B cell (primary cell): ENCODE data around the gene MLH1. TPM values are rescaled to one million over a fixed set of nuclear protein-coding genes. Genes with fewer than 3 reads are reported as not detected.

Source experiments
- ATAC-seq: fragments of 200-7000 bp; cut with Tn5 transposase; one replicate; pipeline ENCODE4 v1.10.0; 2021; ENCODE audit warnings: low read depth, mild to moderate bottlenecking, moderate number of reproducible peaks, moderate library complexity
- CTCF ChIA-PET: fragments of 350-600 bp; sonication (Branson Sonifier 250); formaldehyde crosslinking; loops from one replicate; lab custom pipeline; 2021; ENCODE audit warnings: antibody characterized with exemption, inconsistent platforms; lab: Charles Lee
- POLR2A ChIA-PET: fragments of 350-600 bp; sonication (Branson Sonifier 250); formaldehyde crosslinking; loops from one replicate; lab custom pipeline; 2021; ENCODE audit warnings: antibody characterized with exemption; lab: Charles Lee
- DNase-seq: peaks from one replicate; pipeline ENCODE4 v3.0.0; 2013
- H2AFZ ChIP-seq: 2 replicates; pipeline ENCODE4 v1.6.1; 2012; ENCODE audit warnings: mild to moderate bottlenecking, low read depth, low read length; ENCODE audit not compliant: insufficient read depth, poor library complexity, severe bottlenecking
- H3K27ac ChIP-seq, 2 donors: 1 replicate in 1 of 2; 2 replicates in 1 of 2; pipeline ENCODE4 v1.5.1; 2012 to 2013; ENCODE audit warnings: low read length in 2 of 2, mild to moderate bottlenecking in 2 of 2, moderate library complexity in 1 of 2
- H3K27me3 ChIP-seq, 4 experiments: fragments of 200-600 bp in 1 of 4; sonication (generic) in 1 of 4; replicated peaks in 1 of 4; 1 replicate in 2 of 4; 2 replicates in 2 of 4; pipeline versions ENCODE4 v1.6.1 to v1.7.0; 2013 to 2016; ENCODE audit warnings: low read length in 3 of 4, mild to moderate bottlenecking in 2 of 4, mixed read lengths in 1 of 4, moderate library complexity in 1 of 4; ENCODE audit not compliant: insufficient read depth in 4 of 4, control insufficient read depth in 3 of 4; ENCODE audit errors: control extremely low read depth in 1 of 4
- H3K36me3 ChIP-seq, 2 experiments: replicated peaks in 1 of 2; 1 replicate in 1 of 2; 2 replicates in 1 of 2; pipeline versions ENCODE4 v1.6.1 to v1.7.1; 2013; ENCODE audit warnings: low read length in 1 of 2; ENCODE audit not compliant: insufficient read depth in 2 of 2, control insufficient read depth in 1 of 2; ENCODE audit errors: control extremely low read depth in 1 of 2, extremely low read depth in 1 of 2
- H3K4me1 ChIP-seq, 2 donors: fragments of 200-600 bp in 1 of 2; sonication (generic) in 1 of 2; 1 replicate in 1 of 2; 2 replicates in 1 of 2; pipeline versions ENCODE4 v1.5.1 to v1.6.1; 2013 to 2017; ENCODE audit warnings: low read length in 2 of 2; ENCODE audit not compliant: control insufficient read depth in 2 of 2, insufficient read depth in 2 of 2
- H3K4me2 ChIP-seq: replicated peaks from 2 replicates; pipeline ENCODE3; 2012; ENCODE audit warnings: mild to moderate bottlenecking, low read depth, low read length; ENCODE audit not compliant: poor library complexity, severe bottlenecking
- H3K4me3 ChIP-seq, 5 experiments: fragments of 200-600 bp in 1 of 5; sonication (generic) in 1 of 5; 1 replicate in 3 of 5; 2 replicates in 2 of 5; pipeline versions ENCODE4 v1.5.1 to v1.7.0; 2011 to 2016; ENCODE audit warnings: low read length in 4 of 5, mild to moderate bottlenecking in 4 of 5, low read depth in 2 of 5, control low read depth in 1 of 5, moderate library complexity in 1 of 5; ENCODE audit not compliant: insufficient read depth in 1 of 5; ENCODE audit errors: control extremely low read depth in 1 of 5, extremely low read depth in 1 of 5
- H3K79me2 ChIP-seq: fragments of 200-600 bp; sonication (generic); one replicate; pipeline ENCODE4 v1.6.0; 2016; ENCODE audit warnings: low read length; ENCODE audit not compliant: control insufficient read depth, insufficient read depth
- H3K9ac ChIP-seq: fragments of 200-600 bp; sonication (generic); 2 replicates; pipeline ENCODE4 v1.6.1; 2017; ENCODE audit warnings: mild to moderate bottlenecking, low read length, moderate library complexity
- H3K9me3 ChIP-seq, 3 donors: one replicate each; pipeline versions ENCODE4 v1.6.1 to v1.7.1; 2013; ENCODE audit warnings: low read length in 2 of 3; ENCODE audit not compliant: control insufficient read depth in 2 of 3, insufficient read depth in 1 of 3; ENCODE audit errors: control extremely low read depth in 1 of 3
- H4K20me1 ChIP-seq: 2 replicates; pipeline ENCODE4 v1.6.0; 2012; ENCODE audit warnings: mild to moderate bottlenecking, low read length; ENCODE audit not compliant: insufficient read depth, control insufficient read depth, poor library complexity, severe bottlenecking
- H3K27ac Mint-ChIP-seq: one replicate; pipeline ENCODE4 v1.8.0; 2021; ENCODE audit warnings: mixed read lengths
- H3K27me3 Mint-ChIP-seq: one replicate; pipeline ENCODE4 v1.8.0; 2021; ENCODE audit warnings: mixed read lengths
- H3K4me1 Mint-ChIP-seq: one replicate; pipeline ENCODE4 v1.8.0; 2021; ENCODE audit warnings: mixed read lengths
- H3K4me3 Mint-ChIP-seq: one replicate; pipeline ENCODE4 v1.8.0; 2021; ENCODE audit warnings: mixed read lengths
- H3K9me3 Mint-ChIP-seq: one replicate; pipeline ENCODE4 v1.8.0; 2022; ENCODE audit warnings: mixed read lengths; ENCODE audit not compliant: insufficient read depth
- CTCF ChIP-seq: fragments of 200-600 bp; IDR thresholded peaks from one replicate; pipeline ENCODE4 v1.8.0; 2022; ENCODE audit warnings: antibody characterized with exemption, mild to moderate bottlenecking
- EZH2 ChIP-seq: IDR thresholded peaks from 2 replicates; pipeline ENCODE4 v1.6.1; 2012; ENCODE audit warnings: borderline replicate concordance, low read depth, mild to moderate bottlenecking, moderate library complexity, low read length; ENCODE audit not compliant: insufficient read depth, poor library complexity, severe bottlenecking
- WGBS: methylation state at CpG from one replicate; pipeline ENCODE4 v1.1.5; 2013; ENCODE audit warnings: missing lambda C conversion rate; ENCODE audit not compliant: insufficient coverage; 5-methylcytosine and 5-hydroxymethylcytosine counted together
- intact Hi-C: fragments of 100-400 bp; cut with micrococcal nuclease; formaldehyde crosslinking; loops from one replicate; pipeline ENCODE4 v1.10.0; 2022
- polyA plus RNA-seq: library from polyadenylated mRNA; depleted of rRNA; stranded (reverse); fragments of >200 nt; gene quantifications from 2 replicates; pipeline ENCODE4 v1.2.3, GENCODE V29; 2012
- total RNA-seq, 2 donors: library from RNA; stranded (reverse); fragments of 120-200 nt in 1 of 2; gene quantifications; 1 replicate in 1 of 2; 2 replicates in 1 of 2; pipeline versions ENCODE4 v1.2.3 to v1.2.4, GENCODE V29; 2013 to 2022

Gene MLH1
- total and polyA plus RNA-seq, 2 donors (not counting 1 experiment from before 2014, with no cell fraction given) = 22.4 to 38.5 TPM

GRCh38 chr3:37037352-37037751 is 44.0 kb downstream of the MLH1 start:
- CTCF ChIA-PET = interaction anchor here (1.9 kb wide), 1 partner anchor 168 kb away, joined by 5 read pairs; no protein-coding TSS in a partner anchor

More at GRCh38 chr3:37037352-37037751, 44.0 kb downstream of the MLH1 start:
- intact Hi-C loops = no loop called here
- WGBS = no CpG with 5 or more reads among the region's 3 CpGs
- POLR2A ChIA-PET = no interaction called here
- Histone ChIP-seq H3K27ac (no peak overlapping the region), H3K27me3 (no peaks in the 10 kb centered on the region), H4K20me1 (no peaks in the 10 kb centered on the region), H3K4me2 (no peak overlapping the region), H3K4me1 (no peaks in the 10 kb centered on the region), H3K79me2 (no peaks in the 10 kb centered on the region), H2AFZ (no peak overlapping the region), H3K36me3 (peaks cover 9 to 60% of the 10 kb centered on the region in 2 experiments), H3K9ac (no peak overlapping the region), H3K4me3 (no peak overlapping the region), H3K9me3 (peaks cover 0 to 7% (median 3%) of the 10 kb centered on the region in 3 donors)
- Mint-ChIP-seq H3K4me3 (no peak overlapping the region), H3K4me1 (no peaks in the 10 kb centered on the region), H3K27ac (no peak overlapping the region), H3K9me3 (no peaks in the 10 kb centered on the region), H3K27me3 (no peaks in the 10 kb centered on the region)
- DNase-seq (no peak), ATAC-seq (no peak)
- no peak for TF ChIP-seq CTCF
- no peak for TF ChIP-seq EZH2
